Mesenchymal stem cell (in vitro differentiated cells and primary cell): ENCODE measurements around the gene VWA2.
A peak's percentile ranks its signal among the peaks of the same experiment; 100 is the strongest.

Experiments
- DNase-seq: peaks from one replicate; pipeline ENCODE4 v3.0.0-alpha.2; 2013
- H2AFZ ChIP-seq: one replicate; pipeline ENCODE4 v1.6.1; 2013; ENCODE audit warnings: low read depth, mild to moderate bottlenecking, control low read depth, inconsistent platforms, low read length, moderate library complexity
- H2AK5ac ChIP-seq: 2 replicates; pipeline ENCODE4 v1.6.1; 2013; ENCODE audit warnings: low read length, moderate library complexity, mild to moderate bottlenecking, inconsistent platforms; ENCODE audit not compliant: severe bottlenecking
- H2BK120ac ChIP-seq: one replicate; pipeline ENCODE4 v1.6.1; 2013; ENCODE audit warnings: low read depth, mild to moderate bottlenecking, inconsistent platforms, low read length, moderate library complexity
- H2BK12ac ChIP-seq, 2 experiments: one replicate each; pipeline ENCODE4 v1.6.1; 2013; ENCODE audit warnings: inconsistent platforms in 2 of 2, low read length in 2 of 2, mild to moderate bottlenecking in 2 of 2, moderate library complexity in 2 of 2, control low read depth in 1 of 2
- H2BK15ac ChIP-seq: one replicate; pipeline ENCODE4 v1.6.1; 2013; ENCODE audit warnings: mild to moderate bottlenecking, low read depth, inconsistent platforms; ENCODE audit not compliant: poor library complexity, severe bottlenecking
- H2BK5ac ChIP-seq: 2 replicates; pipeline ENCODE4 v1.6.1; 2013; ENCODE audit warnings: low read depth, mild to moderate bottlenecking, low read length, control low read depth, inconsistent platforms; ENCODE audit not compliant: poor library complexity, severe bottlenecking
- H3K14ac ChIP-seq, 2 experiments: one replicate each; pipeline ENCODE4 v1.6.1; 2013; ENCODE audit warnings: inconsistent platforms in 2 of 2, low read length in 2 of 2, control low read depth in 1 of 2, mild to moderate bottlenecking in 1 of 2, moderate library complexity in 1 of 2
- H3K18ac ChIP-seq, 2 experiments: one replicate each; pipeline ENCODE4 v1.6.1; 2013; ENCODE audit warnings: inconsistent platforms in 2 of 2, low read length in 2 of 2, control low read depth in 1 of 2, low read depth in 1 of 2, mild to moderate bottlenecking in 1 of 2
- H3K23ac ChIP-seq, 2 experiments: one replicate each; pipeline ENCODE4 v1.6.1; 2013; ENCODE audit warnings: inconsistent platforms in 2 of 2, low read length in 2 of 2, mild to moderate bottlenecking in 2 of 2, moderate library complexity in 2 of 2, control low read depth in 1 of 2
- H3K27ac ChIP-seq: 2 replicates; pipeline ENCODE4 v1.5.1; 2013; ENCODE audit warnings: mild to moderate bottlenecking, moderate library complexity, low read length, control low read depth, inconsistent platforms; ENCODE audit not compliant: poor library complexity, severe bottlenecking
- H3K27me3 ChIP-seq, 2 experiments: 2 replicates each; pipeline versions ENCODE4 v1.6.1 to v1.7.0; 2013; ENCODE audit warnings: low read length in 2 of 2, mild to moderate bottlenecking in 2 of 2, moderate library complexity in 2 of 2, control low read depth in 1 of 2, inconsistent platforms in 1 of 2; ENCODE audit not compliant: control insufficient read depth in 1 of 2, insufficient read depth in 1 of 2
- H3K36me3 ChIP-seq, 2 experiments: 2 replicates each; pipeline versions ENCODE4 v1.6.1 to v1.7.0; 2013; ENCODE audit warnings: low read length in 2 of 2, control low read depth in 1 of 2, inconsistent platforms in 1 of 2, low read depth in 1 of 2, mild to moderate bottlenecking in 1 of 2; ENCODE audit not compliant: insufficient read depth in 2 of 2, control insufficient read depth in 1 of 2
- H3K4ac ChIP-seq, 2 experiments: one replicate each; pipeline ENCODE4 v1.6.1; 2013; ENCODE audit warnings: inconsistent platforms in 2 of 2, low read length in 2 of 2, mild to moderate bottlenecking in 2 of 2, moderate library complexity in 2 of 2, control low read depth in 1 of 2, low read depth in 1 of 2
- H3K4me1 ChIP-seq: 2 replicates; pipeline ENCODE4 v1.6.1; 2013; ENCODE audit warnings: low read depth, low read length, control low read depth; ENCODE audit not compliant: control insufficient read depth, insufficient read depth
- H3K4me2 ChIP-seq: 2 replicates; pipeline ENCODE4 v1.6.1; 2013; ENCODE audit warnings: low read length, mild to moderate bottlenecking, inconsistent platforms; ENCODE audit not compliant: poor library complexity, severe bottlenecking
- H3K4me3 ChIP-seq, 2 experiments: 2 replicates each; pipeline versions ENCODE4 v1.5.1 to v1.7.0; 2013; ENCODE audit warnings: low read length in 2 of 2, mild to moderate bottlenecking in 2 of 2, control low read depth in 1 of 2, low read depth in 1 of 2; ENCODE audit not compliant: insufficient read depth in 1 of 2
- H3K79me1 ChIP-seq: replicated peaks from 2 replicates; pipeline ENCODE4 v1.6.1; 2013; ENCODE audit warnings: mild to moderate bottlenecking, control low read depth, low read length, inconsistent platforms; ENCODE audit not compliant: poor library complexity, severe bottlenecking
- H3K9ac ChIP-seq: 2 replicates; pipeline ENCODE4 v1.7.0; 2013; ENCODE audit warnings: mild to moderate bottlenecking, low read length, moderate library complexity
- H3K9me3 ChIP-seq: 2 replicates; pipeline ENCODE4 v1.7.0; 2013; ENCODE audit warnings: mild to moderate bottlenecking, low read length; ENCODE audit not compliant: control insufficient read depth
- H4K8ac ChIP-seq: one replicate; pipeline ENCODE4 v1.6.1; 2013; ENCODE audit warnings: inconsistent platforms, mild to moderate bottlenecking, low read length, moderate library complexity
- H4K91ac ChIP-seq: one replicate; pipeline ENCODE4 v1.6.1; 2013; ENCODE audit warnings: mild to moderate bottlenecking, low read length, inconsistent platforms
- WGBS: methylation state at CpG from one replicate; pipeline ENCODE4 v1.1.7; 2013; ENCODE audit warnings: mixed read lengths; 5-methylcytosine and 5-hydroxymethylcytosine counted together

VWA2 gene

DNA sequence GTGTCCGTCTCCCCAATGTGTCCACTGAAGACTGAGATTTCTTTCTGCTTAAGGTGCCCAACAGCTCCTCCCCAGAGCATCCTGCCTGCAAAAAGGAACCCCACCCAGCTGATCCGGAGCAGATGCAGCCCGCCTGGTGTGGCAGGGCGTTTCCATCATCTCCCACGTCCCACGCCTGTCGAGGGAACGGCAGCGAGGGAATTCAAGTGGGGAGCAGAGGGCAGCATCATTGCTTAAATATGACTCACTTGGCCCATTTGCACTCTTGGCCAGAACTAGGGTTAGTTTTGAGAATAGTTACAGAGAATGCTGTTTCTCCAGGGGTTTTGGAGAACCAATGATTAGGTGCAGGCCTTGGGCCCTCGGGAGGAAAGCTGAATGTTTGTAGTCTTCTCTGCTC is 20.8 kb downstream of the VWA2 start:
- Histone ChIP-seq H3K27ac (no peak overlapping the region), H3K18ac (peak overlapping the region; percentile 65 to 78), H3K79me1 (no peaks in the 10 kb centered on the region), H3K27me3 (peaks cover 0 to 1% of the 10 kb centered on the region in 2 experiments), H3K4me2 (no peak overlapping the region), H3K23ac (no peak overlapping the region), H2AK5ac (no peak overlapping the region), H2AFZ (no peak overlapping the region), H3K9me3 (no peaks in the 10 kb centered on the region), H3K4me1 (peaks cover 4% of the 10 kb centered on the region), H2BK5ac (no peak overlapping the region), H2BK12ac (peak overlapping the region; percentile 83 to 100), H3K4me3 (peak overlapping the region in 1 of 2 experiments; percentile 7), H3K36me3 (no peaks in the 10 kb centered on the region), H4K8ac (peak overlapping the region; percentile 79), H3K9ac (peak overlapping the region; percentile 50), H2BK15ac (no peak overlapping the region), H2BK120ac (peak overlapping the region; percentile 85), H3K14ac (no peak overlapping the region), H3K4ac (peak overlapping the region; percentile 68 to 95), H4K91ac (peak overlapping the region; percentile 93)
- DNase-seq = peak; percentile 71
- 39% methylated on average over 10 of the region's 10 CpGs for WGBS

DNA sequence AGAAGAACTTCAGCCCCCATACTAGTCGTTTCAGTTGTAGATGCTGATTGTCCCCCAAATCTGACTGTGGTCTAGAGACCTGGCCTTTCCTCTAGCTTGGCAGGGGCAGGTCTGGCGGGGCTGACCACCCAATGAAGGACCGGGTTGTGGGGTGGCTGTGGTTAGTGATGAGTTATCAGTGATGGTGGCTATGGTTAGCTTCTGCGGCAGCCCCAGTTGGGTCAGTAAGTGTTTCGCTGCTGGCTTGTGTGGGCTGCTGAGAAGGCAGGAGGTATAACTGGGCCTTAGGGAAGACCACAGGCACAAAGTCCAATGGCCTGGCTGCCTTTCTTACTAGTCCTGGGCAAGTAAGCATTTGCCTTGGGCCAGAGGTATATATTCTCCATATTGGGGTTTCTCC is 21.3 kb downstream of the VWA2 start:
- Histone ChIP-seq H3K4me2 (no peak overlapping the region), H3K36me3 (no peaks in the 10 kb centered on the region), H2BK12ac (peak overlapping the region; percentile 99), H4K8ac (peak overlapping the region; percentile 29), H3K23ac (peak overlapping the region in 1 of 2 experiments; percentile 67), H2BK120ac (peak overlapping the region; percentile 71), H3K79me1 (no peaks in the 10 kb centered on the region), H4K91ac (peak overlapping the region; percentile 91), H3K14ac (peak overlapping the region in 1 of 2 experiments; percentile 67), H3K4ac (peak overlapping the region; percentile 39 to 95), H3K9ac (peak overlapping the region; percentile 50), H3K4me1 (peaks cover 4% of the 10 kb centered on the region), H3K18ac (peak overlapping the region; percentile 44 to 65), H2AFZ (no peak overlapping the region), H2AK5ac (no peak overlapping the region), H3K27me3 (no peaks in the 10 kb centered on the region), H3K27ac (no peak overlapping the region), H3K9me3 (no peaks in the 10 kb centered on the region), H3K4me3 (peak overlapping the region in 1 of 2 experiments; percentile 7), H2BK5ac (no peak overlapping the region), H2BK15ac (peak overlapping the region; percentile 70)
- 94% methylated on average over 5 of the region's 5 CpGs for WGBS
- DNase-seq = no peak

DNA sequence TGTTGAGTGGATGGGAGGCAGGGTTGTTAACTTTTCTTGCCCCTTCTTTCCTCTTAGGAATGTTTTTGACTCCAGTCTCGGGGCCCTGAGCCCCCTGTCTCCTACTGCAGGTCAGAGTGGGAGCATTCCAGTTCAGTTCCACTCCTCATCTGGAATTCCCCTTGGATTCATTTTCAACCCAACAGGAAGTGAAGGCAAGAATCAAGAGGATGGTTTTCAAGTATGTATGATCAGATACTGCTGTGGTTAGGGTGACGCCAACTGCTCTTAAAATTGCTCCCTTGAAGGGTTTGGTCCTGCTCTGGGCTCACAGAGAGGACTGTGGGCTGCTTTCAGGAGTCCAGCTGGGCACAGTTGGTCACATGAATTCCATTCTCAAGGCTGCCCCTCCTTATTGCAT is 22.0 kb downstream of the VWA2 start:
- no peak overlapping the region for H4K8ac ChIP-seq
- H2AK5ac ChIP-seq = no peak overlapping the region
- no peaks in the 10 kb centered on the region for H3K9me3 ChIP-seq
- no peak overlapping the region for H3K4me3 ChIP-seq
- no peak overlapping the region for H3K4me2 ChIP-seq
- WGBS = 2% methylated on average over 2 of the region's 2 CpGs
- H3K27ac ChIP-seq = peak overlapping the region; percentile 14
- peak overlapping the region; percentile 50 for H3K9ac ChIP-seq
- DNase-seq = peak; percentile 94
- H2BK15ac ChIP-seq = no peak overlapping the region
- no peak overlapping the region for H3K4ac ChIP-seq
- peaks cover 4% of the 10 kb centered on the region for H3K4me1 ChIP-seq
- peak overlapping the region in 1 of 2 experiments; percentile 65 for H3K18ac ChIP-seq
- no peaks in the 10 kb centered on the region for H3K27me3 ChIP-seq
- no peaks in the 10 kb centered on the region for H3K36me3 ChIP-seq
- no peaks in the 10 kb centered on the region for H3K79me1 ChIP-seq
- peak overlapping the region; percentile 71 for H2BK120ac ChIP-seq
- no peak overlapping the region for H4K91ac ChIP-seq
- H2BK12ac ChIP-seq = peak overlapping the region in 1 of 2 experiments; percentile 99
- H2BK5ac ChIP-seq = no peak overlapping the region
- H3K23ac ChIP-seq = no peak overlapping the region
- H3K14ac ChIP-seq = no peak overlapping the region
- H2AFZ ChIP-seq = no peak overlapping the region

DNA sequence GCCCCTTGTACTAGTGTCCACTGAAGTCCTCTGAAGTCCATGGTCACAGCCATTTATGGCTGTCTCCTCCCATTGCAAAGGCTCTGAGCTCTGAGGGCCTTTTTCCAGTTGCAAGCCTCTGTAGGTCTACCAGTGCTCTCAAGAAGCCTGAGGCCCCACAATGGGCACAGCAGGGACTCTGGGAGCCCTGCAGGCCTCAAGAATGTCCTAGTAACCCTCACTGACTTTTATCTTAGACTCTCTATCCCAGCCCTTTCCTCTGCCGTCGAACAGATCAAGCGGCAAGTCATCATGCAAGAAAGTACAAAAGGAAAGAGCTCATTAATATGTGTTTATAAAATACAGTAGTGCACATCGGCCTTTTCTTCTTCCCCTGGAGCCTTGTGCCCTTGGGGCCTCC is 23.4 kb downstream of the VWA2 start:
- no peak overlapping the region for H2BK15ac ChIP-seq
- H3K27ac ChIP-seq = no peak overlapping the region
- 73% methylated on average over 2 of the region's 4 CpGs for WGBS
- no peak overlapping the region for H3K4me2 ChIP-seq
- H3K4ac ChIP-seq = peak overlapping the region in 1 of 2 experiments; percentile 76
- no peaks in the 10 kb centered on the region for H3K27me3 ChIP-seq
- H2AK5ac ChIP-seq = no peak overlapping the region
- no peak overlapping the region for H3K14ac ChIP-seq
- no peak for DNase-seq
- no peaks in the 10 kb centered on the region for H3K36me3 ChIP-seq
- H2BK12ac ChIP-seq = peak overlapping the region; percentile 2 to 67
- H3K9me3 ChIP-seq = no peaks in the 10 kb centered on the region
- no peak overlapping the region for H3K9ac ChIP-seq
- no peak overlapping the region for H4K91ac ChIP-seq
- H3K4me3 ChIP-seq = no peak overlapping the region
- no peaks in the 10 kb centered on the region for H3K79me1 ChIP-seq
- no peak overlapping the region for H2BK120ac ChIP-seq
- H2BK5ac ChIP-seq = no peak overlapping the region
- H4K8ac ChIP-seq = no peak overlapping the region
- no peak overlapping the region for H3K23ac ChIP-seq
- no peak overlapping the region for H2AFZ ChIP-seq
- peak overlapping the region; percentile 37 to 54 for H3K18ac ChIP-seq
- H3K4me1 ChIP-seq = peaks cover 4% of the 10 kb centered on the region
